Fibroblast of lung (primary cell): ENCODE results near the gene STAP2. TPM values are rescaled to one million over a fixed set of nuclear protein-coding genes. Genes with fewer than 3 reads are reported as not detected.

ENCODE experiments used
- DNase-seq, 2 donors: peaks; one replicate each; pipeline versions ENCODE4 v3.0.0 to v3.0.0-alpha.2; 2010; ENCODE audit warnings: low read depth in 2 of 2
- H2AFZ ChIP-seq: 2 replicates; pipeline ENCODE4 v1.5.1; 2012; ENCODE audit warnings: low read length, control low read depth, inconsistent platforms
- H3K27ac ChIP-seq: 2 replicates; pipeline ENCODE4 v1.5.1; 2011; ENCODE audit warnings: low read length, control low read depth; ENCODE audit not compliant: insufficient read depth
- H3K27me3 ChIP-seq: 2 replicates; pipeline ENCODE4 v1.5.1; 2011; ENCODE audit warnings: mild to moderate bottlenecking, low read length; ENCODE audit not compliant: control insufficient read depth, insufficient read depth
- H3K36me3 ChIP-seq: 2 replicates; pipeline ENCODE4 v1.5.1; 2011; ENCODE audit warnings: low read length; ENCODE audit not compliant: control insufficient read depth, insufficient read depth
- H3K4me1 ChIP-seq: 2 replicates; pipeline ENCODE4 v1.5.1; 2011; ENCODE audit warnings: low read length; ENCODE audit not compliant: control insufficient read depth, insufficient read depth; ENCODE audit errors: extremely low read depth
- H3K4me2 ChIP-seq: 2 replicates; pipeline ENCODE4 v1.5.1; 2011; ENCODE audit warnings: low read length, control low read depth; ENCODE audit not compliant: insufficient read depth; ENCODE audit errors: extremely low read depth
- H3K4me3 ChIP-seq, 4 experiments: fragments of 200-600 bp in 1 of 4; sonication (generic) in 1 of 4; replicated peaks in 1 of 4; 2 replicates each; pipeline ENCODE4 v1.5.1; 2011 to 2016; ENCODE audit warnings: low read length in 4 of 4, low read depth in 3 of 4, mild to moderate bottlenecking in 3 of 4, control low read depth in 2 of 4, inconsistent platforms in 1 of 4, mixed read lengths in 1 of 4; ENCODE audit not compliant: insufficient read depth in 1 of 4; ENCODE audit errors: control extremely low read depth in 1 of 4
- H3K79me2 ChIP-seq: 2 replicates; pipeline ENCODE4 v1.5.1; 2012; ENCODE audit warnings: mild to moderate bottlenecking, low read length, inconsistent platforms; ENCODE audit not compliant: control insufficient read depth, insufficient read depth
- H3K9ac ChIP-seq: 2 replicates; pipeline ENCODE4 v1.5.1; 2011; ENCODE audit warnings: mild to moderate bottlenecking, low read length, control low read depth; ENCODE audit not compliant: insufficient read depth
- H3K9me3 ChIP-seq: 2 replicates; pipeline ENCODE4 v1.5.1; 2012; ENCODE audit warnings: low read depth, low read length; ENCODE audit not compliant: control insufficient read depth, insufficient read depth
- H4K20me1 ChIP-seq: 2 replicates; pipeline ENCODE4 v1.5.1; 2011; ENCODE audit warnings: low read length; ENCODE audit not compliant: control insufficient read depth, insufficient read depth; ENCODE audit errors: extremely low read depth
- EZH2 ChIP-seq: IDR thresholded peaks from 2 replicates; pipeline ENCODE4 v1.5.1; 2012; ENCODE audit warnings: low read length, control low read depth, mild to moderate bottlenecking; ENCODE audit errors: missing control alignments
- polyA plus RNA-seq, 2 donors: library from polyadenylated mRNA; depleted of rRNA in 1 of 2; stranded (reverse) in 1 of 2; unstranded in 1 of 2; fragments of >200 nt; gene quantifications; 2 replicates each; pipeline ENCODE4 v1.2.1, GENCODE V29; 2011 to 2012; ENCODE audit warnings: missing spikeins in 1 of 2
- total RNA-seq: library from RNA; depleted of rRNA; stranded (reverse); fragments of >200 nt; gene quantifications from 2 replicates; pipeline ENCODE4 v1.2.1, GENCODE V29; 2014
- TF ChIP-seq, protein P1 (sequence below), 2 donors: IDR thresholded peaks in 1 of 2; conservative IDR thresholded peaks in 1 of 2; 1 replicate in 1 of 2; 2 replicates in 1 of 2; pipeline ENCODE4 v1.5.1; 2011 to 2012; ENCODE audit warnings: low read length in 2 of 2, control low read depth in 1 of 2, inconsistent platforms in 1 of 2, low read depth in 1 of 2, mild to moderate bottlenecking in 1 of 2

The STAP2 gene
- total and polyA plus RNA-seq, 2 donors (not counting 1 experiment from before 2014, with no cell fraction given) = 1.7 to 4.8 TPM

DNA sequence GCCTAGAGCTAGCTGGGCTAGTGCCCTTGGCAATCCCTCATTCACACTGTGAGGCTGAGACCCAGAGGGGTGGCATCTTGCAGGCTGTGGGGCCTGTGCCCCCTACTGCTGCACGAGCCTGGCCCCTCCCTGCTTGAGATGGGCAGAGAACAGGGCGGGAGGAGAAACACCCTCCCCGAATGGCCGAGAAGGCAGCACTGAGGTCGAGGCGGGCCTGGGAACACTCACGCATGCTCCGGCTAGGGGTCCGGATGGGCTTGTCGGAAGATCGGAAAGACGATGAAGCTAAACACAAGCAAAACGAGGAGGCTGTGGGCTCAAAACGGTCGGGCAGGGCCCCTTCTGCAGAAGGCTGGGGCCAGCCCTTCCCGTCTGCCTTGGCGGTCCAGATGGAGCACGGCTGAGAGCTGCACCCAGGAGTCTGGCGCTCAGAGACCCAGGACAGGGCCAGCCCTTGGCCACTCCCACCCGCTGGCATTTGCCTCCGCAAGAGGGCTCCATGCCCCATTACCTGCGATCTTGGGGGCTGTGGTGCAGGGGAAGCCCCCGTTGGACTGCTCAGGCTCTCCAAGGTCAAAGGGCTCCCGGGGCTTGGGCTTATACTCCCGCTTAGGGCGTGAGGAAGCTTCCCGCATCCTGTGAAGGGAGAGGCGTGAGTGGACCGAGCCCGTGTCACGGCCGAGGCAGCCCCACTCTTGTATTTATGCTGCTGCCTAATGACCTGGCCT, 23.6 kb upstream of the STAP2 start:
- Histone ChIP-seq H3K9ac (no peak overlapping the region), H3K4me1 (no peaks in the 10 kb centered on the region), H3K27me3 (no peaks in the 10 kb centered on the region), H3K4me2 (no peak overlapping the region), H3K27ac (no peak overlapping the region), H3K4me3 (no peak overlapping the region), H2AFZ (no peak overlapping the region), H3K79me2 (peaks cover 9% of the 10 kb centered on the region), H4K20me1 (no peaks in the 10 kb centered on the region), H3K9me3 (no peaks in the 10 kb centered on the region), H3K36me3 (peaks cover 61% of the 10 kb centered on the region)
- TF ChIP-seq, protein P1, sequence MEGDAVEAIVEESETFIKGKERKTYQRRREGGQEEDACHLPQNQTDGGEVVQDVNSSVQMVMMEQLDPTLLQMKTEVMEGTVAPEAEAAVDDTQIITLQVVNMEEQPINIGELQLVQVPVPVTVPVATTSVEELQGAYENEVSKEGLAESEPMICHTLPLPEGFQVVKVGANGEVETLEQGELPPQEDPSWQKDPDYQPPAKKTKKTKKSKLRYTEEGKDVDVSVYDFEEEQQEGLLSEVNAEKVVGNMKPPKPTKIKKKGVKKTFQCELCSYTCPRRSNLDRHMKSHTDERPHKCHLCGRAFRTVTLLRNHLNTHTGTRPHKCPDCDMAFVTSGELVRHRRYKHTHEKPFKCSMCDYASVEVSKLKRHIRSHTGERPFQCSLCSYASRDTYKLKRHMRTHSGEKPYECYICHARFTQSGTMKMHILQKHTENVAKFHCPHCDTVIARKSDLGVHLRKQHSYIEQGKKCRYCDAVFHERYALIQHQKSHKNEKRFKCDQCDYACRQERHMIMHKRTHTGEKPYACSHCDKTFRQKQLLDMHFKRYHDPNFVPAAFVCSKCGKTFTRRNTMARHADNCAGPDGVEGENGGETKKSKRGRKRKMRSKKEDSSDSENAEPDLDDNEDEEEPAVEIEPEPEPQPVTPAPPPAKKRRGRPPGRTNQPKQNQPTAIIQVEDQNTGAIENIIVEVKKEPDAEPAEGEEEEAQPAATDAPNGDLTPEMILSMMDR (conservative IDR thresholded peaks at IDR 0.05 in 1 of 2, IDR thresholded peaks at IDR 0.05 in 1 of 2; ENCODE audit: low read depth in 1 of 2, low read length in 2 of 2) = no peak
- no peak for TF ChIP-seq EZH2
- no peak for DNase-seq

DNA sequence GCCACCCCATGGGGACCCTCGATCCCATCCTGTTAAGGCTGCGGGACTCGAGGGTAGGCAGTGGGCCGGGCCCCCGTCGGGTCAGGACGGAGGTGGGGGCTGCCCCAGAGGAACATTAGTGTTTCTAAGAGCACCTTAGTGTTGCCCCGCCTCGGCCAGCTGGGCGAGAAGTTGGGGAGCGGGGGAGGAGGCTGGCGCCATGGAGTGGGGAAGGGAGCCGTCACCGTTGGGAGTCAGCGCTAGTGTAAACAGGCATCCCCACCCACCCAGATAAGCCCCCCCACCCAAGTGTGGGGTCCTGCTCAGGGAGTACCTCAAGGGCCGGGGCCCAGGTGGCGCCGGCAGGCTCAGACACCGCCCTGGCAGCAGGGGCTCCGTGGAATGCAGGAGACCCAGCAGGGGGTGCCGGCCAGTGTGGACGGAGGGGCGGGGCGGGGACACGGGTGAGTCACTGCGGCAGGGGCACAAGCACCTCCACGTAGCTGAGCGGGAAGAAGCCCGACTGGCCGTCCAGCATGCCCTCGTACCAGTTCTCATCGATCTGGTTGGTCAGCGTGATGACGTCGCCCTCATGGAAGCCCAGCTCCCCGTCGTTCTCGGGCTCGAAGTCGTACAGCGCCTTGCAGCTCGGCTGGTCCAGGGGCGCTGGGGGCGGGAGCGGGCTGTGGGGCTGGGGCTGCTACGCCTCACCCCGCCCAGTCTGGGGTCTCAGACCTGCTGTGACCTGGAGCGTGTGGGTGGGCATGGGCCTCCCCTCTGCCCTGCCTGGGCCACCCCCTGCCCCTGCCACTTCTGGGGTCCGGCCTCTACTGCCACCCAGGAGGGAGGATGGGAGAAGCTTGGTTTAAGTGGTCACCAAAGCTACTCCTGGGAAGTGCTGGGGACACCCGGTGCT, 22.8 kb upstream of the STAP2 start:
- no peaks in the 10 kb centered on the region for H3K4me1 ChIP-seq
- peaks cover 59% of the 10 kb centered on the region for H3K36me3 ChIP-seq
- no peaks in the 10 kb centered on the region for H3K9me3 ChIP-seq
- TF ChIP-seq, protein P1 (conservative IDR thresholded peaks at IDR 0.05 in 1 of 2, IDR thresholded peaks at IDR 0.05 in 1 of 2; ENCODE audit: low read depth in 1 of 2, low read length in 2 of 2) = no peak
- TF ChIP-seq EZH2 = no peak
- H3K79me2 ChIP-seq = peaks cover 2% of the 10 kb centered on the region
- no peak overlapping the region for H3K27ac ChIP-seq
- no peak overlapping the region for H3K4me3 ChIP-seq
- H3K27me3 ChIP-seq = no peaks in the 10 kb centered on the region
- peak; percentile 27 to 37 for DNase-seq
- no peak overlapping the region for H3K9ac ChIP-seq
- H2AFZ ChIP-seq = no peak overlapping the region
- no peak overlapping the region for H3K4me2 ChIP-seq
- H4K20me1 ChIP-seq = no peaks in the 10 kb centered on the region

DNA sequence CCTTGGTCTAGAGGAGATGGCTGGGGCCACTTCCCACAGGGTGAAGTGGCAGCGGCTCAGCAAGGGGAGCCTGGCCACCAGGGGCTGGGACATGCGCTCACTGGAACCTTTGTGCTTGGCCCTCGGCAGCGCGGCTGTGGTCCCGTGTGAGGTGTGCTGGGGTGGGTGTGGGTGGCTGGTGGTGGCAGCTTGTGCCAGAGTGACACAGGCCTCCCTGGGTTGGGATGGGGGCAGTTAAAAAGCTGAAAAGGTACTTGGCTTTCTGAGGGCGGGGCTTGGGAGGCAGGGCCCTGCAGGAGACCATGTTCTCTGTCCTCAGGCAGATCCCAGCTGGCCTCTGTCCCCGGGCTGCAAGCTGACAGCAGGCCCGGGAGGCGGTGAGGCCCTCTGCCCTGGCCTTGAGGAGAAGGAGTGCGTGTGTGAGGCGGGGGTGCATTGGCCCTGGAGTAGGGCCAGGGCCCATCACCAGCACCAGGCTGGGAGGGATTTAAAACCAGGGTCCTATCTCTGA, 22.1 kb upstream of the STAP2 start:
- no peaks in the 10 kb centered on the region for H3K4me1 ChIP-seq
- H3K9me3 ChIP-seq = no peaks in the 10 kb centered on the region
- DNase-seq = peak in 1 of 2 donors; percentile 63
- no peak overlapping the region for H2AFZ ChIP-seq
- H3K36me3 ChIP-seq = peaks cover 52% of the 10 kb centered on the region
- H4K20me1 ChIP-seq = no peaks in the 10 kb centered on the region
- no peaks in the 10 kb centered on the region for H3K27me3 ChIP-seq
- no peak overlapping the region for H3K4me2 ChIP-seq
- TF ChIP-seq, protein P1 (conservative IDR thresholded peaks at IDR 0.05 in 1 of 2, IDR thresholded peaks at IDR 0.05 in 1 of 2; ENCODE audit: low read depth in 1 of 2, low read length in 2 of 2) = no peak
- no peak for TF ChIP-seq EZH2
- no peak overlapping the region for H3K4me3 ChIP-seq
- no peak overlapping the region for H3K27ac ChIP-seq
- H3K79me2 ChIP-seq = no peaks in the 10 kb centered on the region
- H3K9ac ChIP-seq = no peak overlapping the region
